K562 (cell line): ENCODE data around the gene GMPR. TPM values are rescaled to one million over a fixed set of nuclear protein-coding genes. Genes with fewer than 3 reads are reported as not detected.
A peak's percentile ranks its signal among the peaks of the same experiment; 100 is the strongest.

Experiments used
- ARID1B ChIP-seq: fragments of 450-650 bp; IDR thresholded peaks from 2 replicates; pipeline ENCODE4 v1.6.1; 2016; ENCODE audit warnings: antibody characterized with exemption, mild to moderate bottlenecking, inconsistent platforms
- ESRRA ChIP-seq: fragments of 450-650 bp; IDR thresholded peaks from 2 replicates; pipeline ENCODE4 v1.6.1; 2014; ENCODE audit warnings: low read depth, mild to moderate bottlenecking, moderate library complexity, borderline replicate concordance
- FOXA1 ChIP-seq: fragments of 450-650 bp; IDR thresholded peaks from 2 replicates; pipeline ENCODE4 v1.6.1; 2016; ENCODE audit warnings: mild to moderate bottlenecking, borderline replicate concordance
- IFI16 ChIP-seq: fragments of 250-450 bp; sonication (Bioruptor Pico); IDR thresholded peaks from 2 replicates; pipeline ENCODE4 v2.1.2; 2022; ENCODE audit warnings: mild to moderate bottlenecking, inconsistent platforms
- IRF2 ChIP-seq: sonication (generic); formaldehyde crosslinking; IDR thresholded peaks from 2 replicates; pipeline ENCODE4 v1.8.1; 2022; ENCODE audit warnings: mild to moderate bottlenecking, missing genetic modification reagents
- L3MBTL2 ChIP-seq: fragments of 450-650 bp; IDR thresholded peaks from 2 replicates; pipeline ENCODE4 v1.6.1; 2016; ENCODE audit warnings: mild to moderate bottlenecking, moderate library complexity
- MAZ ChIP-seq, 2 experiments: fragments of 450-650 bp in 1 of 2; sonication (generic) in 1 of 2; formaldehyde crosslinking; IDR thresholded peaks in 1 of 2; conservative IDR thresholded peaks in 1 of 2; 2 replicates each; pipeline versions ENCODE4 v1.4.0 to v1.5.0; 2020; ENCODE audit warnings: mild to moderate bottlenecking in 1 of 2, missing genetic modification reagents in 1 of 2
- POLR2A ChIP-seq: fragments of 450-650 bp; conservative IDR thresholded peaks from 2 replicates; pipeline ENCODE4 v1.6.1; 2016
- POLR2AphosphoS2 ChIP-seq: IDR thresholded peaks from 2 replicates; pipeline ENCODE4 v1.6.1; 2012; ENCODE audit warnings: low read length, improper control_type of control experiment
- POLR2B ChIP-seq: fragments of 450-650 bp; IDR thresholded peaks from 2 replicates; pipeline ENCODE4 v1.6.1; 2018; ENCODE audit warnings: low read depth; ENCODE audit not compliant: partially characterized antibody
- polyA plus RNA-seq, 8 experiments: library from polyadenylated mRNA; depleted of rRNA in 4 of 8; stranded (reverse) in 5 of 8; unstranded in 3 of 8; fragments of >200 nt; fragmentation: Nextera tagmentation in 2 of 8; fragmentation: Illumina TruSeq in 1 of 8; extraction: Ambion mirVana in 2 of 8; extraction: Trizol in 1 of 8; gene quantifications; 2 replicates each; pipeline versions ENCODE4 v1.2.1 to v1.2.3, GENCODE V29; 2011 to 2014; ENCODE audit warnings: inconsistent platforms in 1 of 8, missing spikeins in 1 of 8
- total RNA-seq, 7 experiments: library from RNA; depleted of rRNA in 6 of 7; stranded (reverse); fragments of >200 nt in 6 of 7; fragmentation: Illumina TruSeq in 2 of 7; extraction: Trizol in 2 of 7; gene quantifications; 2 replicates each; pipeline versions ENCODE4 v1.2.1 to v1.2.3, GENCODE V29; 2011 to 2021; ENCODE audit warnings: low replicate concordance in 1 of 7
- TF ChIP-seq, protein P1 (sequence below), 3 experiments: fragments of 200-800 bp in 1 of 3; sonication (Bioruptor generic) in 1 of 3; sonication (generic) in 1 of 3; formaldehyde crosslinking in 1 of 3; IDR thresholded peaks; 2 replicates each; pipeline versions ENCODE4 v1.6.1 to v1.8.0; 2016 to 2022; ENCODE audit warnings: mild to moderate bottlenecking in 2 of 3, missing compliant biosample characterization in 2 of 3, missing genetic modification characterization in 2 of 3, missing genetic modification reagents in 1 of 3
- TF ChIP-seq, protein P2 (sequence below): fragments of 450-650 bp; formaldehyde crosslinking; IDR thresholded peaks from 2 replicates; pipeline ENCODE4 v1.4.0; 2020; ENCODE audit warnings: mild to moderate bottlenecking, moderate library complexity
- TF ChIP-seq, protein P3 (sequence below): sonication (generic); formaldehyde crosslinking; IDR thresholded peaks from 2 replicates; pipeline ENCODE4 v1.9.0; 2022; ENCODE audit warnings: mild to moderate bottlenecking, missing genetic modification reagents
- TF ChIP-seq, protein P4 (sequence below): sonication (generic); formaldehyde crosslinking; IDR thresholded peaks from 2 replicates; pipeline ENCODE4 v1.8.0; 2022; ENCODE audit warnings: missing genetic modification reagents, mild to moderate bottlenecking, moderate library complexity, borderline replicate concordance
- TF ChIP-seq, protein P5 (sequence below): fragments of 450-650 bp; formaldehyde crosslinking; IDR thresholded peaks from 2 replicates; pipeline ENCODE4 v1.4.0; 2020; ENCODE audit warnings: mild to moderate bottlenecking, moderate library complexity
- TF ChIP-seq, protein P6 (sequence below): fragments of 450-650 bp; IDR thresholded peaks from 2 replicates; pipeline ENCODE4 v1.6.1; 2017; ENCODE audit warnings: antibody characterized with exemption, mild to moderate bottlenecking

GMPR gene
- total and polyA plus RNA-seq, 9 of the 15 experiments (the other 6 are each of a cell fraction or from before 2014, with no cell fraction given) = 34.6 to 83.7 (median 49.8) TPM

DNA sequence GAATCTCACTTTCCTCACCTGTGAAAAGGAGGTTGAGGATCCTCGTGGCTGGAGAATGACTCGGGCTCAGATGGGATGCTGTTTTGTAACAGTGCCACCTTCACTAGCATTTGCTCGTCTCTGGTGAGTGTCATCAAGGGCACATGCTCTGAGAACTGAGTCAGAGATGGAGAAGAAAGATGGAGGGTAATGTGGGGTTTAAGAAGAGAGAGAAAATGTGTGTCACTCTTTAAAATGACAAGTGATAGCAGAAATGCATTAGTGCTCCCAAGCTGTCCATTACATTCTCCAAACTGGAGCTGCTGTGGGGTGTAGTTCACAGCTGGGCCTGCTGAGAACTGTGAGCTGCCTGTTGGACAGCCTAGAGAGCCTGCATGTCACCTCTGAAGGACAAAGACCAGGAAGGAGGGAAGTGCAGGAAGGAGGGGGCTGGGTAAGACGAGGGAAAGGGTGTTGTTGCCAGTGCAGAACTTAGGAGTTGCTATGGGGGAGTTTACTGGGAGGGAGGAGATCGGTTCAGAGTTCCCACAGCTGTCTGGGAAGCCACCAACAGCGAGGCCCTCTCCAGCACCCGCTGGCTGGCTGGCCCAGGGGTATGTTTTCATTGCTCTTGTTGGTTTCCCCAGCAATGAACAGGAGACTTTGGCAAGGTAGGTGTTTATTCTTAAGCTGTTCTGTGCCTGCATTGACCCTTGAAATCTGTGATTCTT is 19.8 kb downstream of the GMPR start (continued):
- TF ChIP-seq, protein P1, sequence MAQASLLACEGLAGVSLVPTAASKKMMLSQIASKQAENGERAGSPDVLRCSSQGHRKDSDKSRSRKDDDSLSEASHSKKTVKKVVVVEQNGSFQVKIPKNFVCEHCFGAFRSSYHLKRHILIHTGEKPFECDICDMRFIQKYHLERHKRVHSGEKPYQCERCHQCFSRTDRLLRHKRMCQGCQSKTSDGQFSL (CRISPR knock-in tag; IDR thresholded peaks at IDR 0.05) = 0 out of 2 replicates have a peak, but pooled peaks have one; percentile 19
- TF ChIP-seq, protein P1 (tag; IDR thresholded peaks at IDR 0.05) = no peak
- peak; percentile 43; the same call in 1 of the 2 replicates for TF ChIP-seq L3MBTL2
- TF ChIP-seq POLR2A = peak; percentile 52; the same call in 1 of the 2 replicates
- TF ChIP-seq IRF2 = no peak
- TF ChIP-seq, protein P2, sequence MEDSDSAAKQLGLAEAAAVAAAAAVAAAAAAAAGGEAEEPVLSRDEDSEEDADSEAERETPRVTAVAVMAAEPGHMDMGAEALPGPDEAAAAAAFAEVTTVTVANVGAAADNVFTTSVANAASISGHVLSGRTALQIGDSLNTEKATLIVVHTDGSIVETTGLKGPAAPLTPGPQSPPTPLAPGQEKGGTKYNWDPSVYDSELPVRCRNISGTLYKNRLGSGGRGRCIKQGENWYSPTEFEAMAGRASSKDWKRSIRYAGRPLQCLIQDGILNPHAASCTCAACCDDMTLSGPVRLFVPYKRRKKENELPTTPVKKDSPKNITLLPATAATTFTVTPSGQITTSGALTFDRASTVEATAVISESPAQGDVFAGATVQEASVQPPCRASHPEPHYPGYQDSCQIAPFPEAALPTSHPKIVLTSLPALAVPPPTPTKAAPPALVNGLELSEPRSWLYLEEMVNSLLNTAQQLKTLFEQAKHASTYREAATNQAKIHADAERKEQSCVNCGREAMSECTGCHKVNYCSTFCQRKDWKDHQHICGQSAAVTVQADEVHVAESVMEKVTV = no peak
- peak; percentile 72; the same call in 1 of the 2 replicates for TF ChIP-seq POLR2AphosphoS2
- no peak for TF ChIP-seq IFI16 (CRISPR knock-in tag)
- peak in 1 of 2 experiments; percentile 49; a peak in 1 of 4 replicates for TF ChIP-seq MAZ (CRISPR knock-in tag; conservative IDR thresholded peaks at IDR 0.05 in 1 of 2, IDR thresholded peaks at IDR 0.05 in 1 of 2)
- TF ChIP-seq ESRRA = peak; percentile 65; the same call in 1 of the 2 replicates
- no peak for TF ChIP-seq FOXA1
- TF ChIP-seq, protein P3, sequence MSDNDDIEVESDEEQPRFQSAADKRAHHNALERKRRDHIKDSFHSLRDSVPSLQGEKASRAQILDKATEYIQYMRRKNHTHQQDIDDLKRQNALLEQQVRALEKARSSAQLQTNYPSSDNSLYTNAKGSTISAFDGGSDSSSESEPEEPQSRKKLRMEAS (CRISPR knock-in tag) = peak; percentile 23; the same call in 1 of the 2 replicates
- TF ChIP-seq, protein P4, sequence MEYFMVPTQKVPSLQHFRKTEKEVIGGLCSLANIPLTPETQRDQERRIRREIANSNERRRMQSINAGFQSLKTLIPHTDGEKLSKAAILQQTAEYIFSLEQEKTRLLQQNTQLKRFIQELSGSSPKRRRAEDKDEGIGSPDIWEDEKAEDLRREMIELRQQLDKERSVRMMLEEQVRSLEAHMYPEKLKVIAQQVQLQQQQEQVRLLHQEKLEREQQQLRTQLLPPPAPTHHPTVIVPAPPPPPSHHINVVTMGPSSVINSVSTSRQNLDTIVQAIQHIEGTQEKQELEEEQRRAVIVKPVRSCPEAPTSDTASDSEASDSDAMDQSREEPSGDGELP (CRISPR knock-in tag) = peak; percentile 73; the same call in 1 of the 2 replicates
- 0 out of 2 replicates have a peak, but pooled peaks have one; percentile 9 for TF ChIP-seq ARID1B
- TF ChIP-seq, protein P5, sequence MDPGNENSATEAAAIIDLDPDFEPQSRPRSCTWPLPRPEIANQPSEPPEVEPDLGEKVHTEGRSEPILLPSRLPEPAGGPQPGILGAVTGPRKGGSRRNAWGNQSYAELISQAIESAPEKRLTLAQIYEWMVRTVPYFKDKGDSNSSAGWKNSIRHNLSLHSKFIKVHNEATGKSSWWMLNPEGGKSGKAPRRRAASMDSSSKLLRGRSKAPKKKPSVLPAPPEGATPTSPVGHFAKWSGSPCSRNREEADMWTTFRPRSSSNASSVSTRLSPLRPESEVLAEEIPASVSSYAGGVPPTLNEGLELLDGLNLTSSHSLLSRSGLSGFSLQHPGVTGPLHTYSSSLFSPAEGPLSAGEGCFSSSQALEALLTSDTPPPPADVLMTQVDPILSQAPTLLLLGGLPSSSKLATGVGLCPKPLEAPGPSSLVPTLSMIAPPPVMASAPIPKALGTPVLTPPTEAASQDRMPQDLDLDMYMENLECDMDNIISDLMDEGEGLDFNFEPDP (CRISPR knock-in tag) = no peak
- TF ChIP-seq, protein P6, sequence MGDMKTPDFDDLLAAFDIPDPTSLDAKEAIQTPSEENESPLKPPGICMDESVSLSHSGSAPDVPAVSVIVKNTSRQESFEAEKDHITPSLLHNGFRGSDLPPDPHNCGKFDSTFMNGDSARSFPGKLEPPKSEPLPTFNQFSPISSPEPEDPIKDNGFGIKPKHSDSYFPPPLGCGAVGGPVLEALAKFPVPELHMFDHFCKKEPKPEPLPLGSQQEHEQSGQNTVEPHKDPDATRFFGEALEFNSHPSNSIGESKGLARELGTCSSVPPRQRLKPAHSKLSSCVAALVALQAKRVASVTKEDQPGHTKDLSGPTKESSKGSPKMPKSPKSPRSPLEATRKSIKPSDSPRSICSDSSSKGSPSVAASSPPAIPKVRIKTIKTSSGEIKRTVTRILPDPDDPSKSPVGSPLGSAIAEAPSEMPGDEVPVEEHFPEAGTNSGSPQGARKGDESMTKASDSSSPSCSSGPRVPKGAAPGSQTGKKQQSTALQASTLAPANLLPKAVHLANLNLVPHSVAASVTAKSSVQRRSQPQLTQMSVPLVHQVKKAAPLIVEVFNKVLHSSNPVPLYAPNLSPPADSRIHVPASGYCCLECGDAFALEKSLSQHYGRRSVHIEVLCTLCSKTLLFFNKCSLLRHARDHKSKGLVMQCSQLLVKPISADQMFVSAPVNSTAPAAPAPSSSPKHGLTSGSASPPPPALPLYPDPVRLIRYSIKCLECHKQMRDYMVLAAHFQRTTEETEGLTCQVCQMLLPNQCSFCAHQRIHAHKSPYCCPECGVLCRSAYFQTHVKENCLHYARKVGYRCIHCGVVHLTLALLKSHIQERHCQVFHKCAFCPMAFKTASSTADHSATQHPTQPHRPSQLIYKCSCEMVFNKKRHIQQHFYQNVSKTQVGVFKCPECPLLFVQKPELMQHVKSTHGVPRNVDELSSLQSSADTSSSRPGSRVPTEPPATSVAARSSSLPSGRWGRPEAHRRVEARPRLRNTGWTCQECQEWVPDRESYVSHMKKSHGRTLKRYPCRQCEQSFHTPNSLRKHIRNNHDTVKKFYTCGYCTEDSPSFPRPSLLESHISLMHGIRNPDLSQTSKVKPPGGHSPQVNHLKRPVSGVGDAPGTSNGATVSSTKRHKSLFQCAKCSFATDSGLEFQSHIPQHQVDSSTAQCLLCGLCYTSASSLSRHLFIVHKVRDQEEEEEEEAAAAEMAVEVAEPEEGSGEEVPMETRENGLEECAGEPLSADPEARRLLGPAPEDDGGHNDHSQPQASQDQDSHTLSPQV = peak; percentile 58; the same call in 1 of the 2 replicates
- peak; percentile 39 for TF ChIP-seq POLR2B
